ENCODE measurements around the gene RYR3. TPM values are rescaled to one million over a fixed set of nuclear protein-coding genes. Genes with fewer than 3 reads are reported as not detected.

RYR3 gene
- total RNA-seq, 4 donors from 2014 or later: 3.7 to 7.2 (median 4.5) TPM

DNA sequence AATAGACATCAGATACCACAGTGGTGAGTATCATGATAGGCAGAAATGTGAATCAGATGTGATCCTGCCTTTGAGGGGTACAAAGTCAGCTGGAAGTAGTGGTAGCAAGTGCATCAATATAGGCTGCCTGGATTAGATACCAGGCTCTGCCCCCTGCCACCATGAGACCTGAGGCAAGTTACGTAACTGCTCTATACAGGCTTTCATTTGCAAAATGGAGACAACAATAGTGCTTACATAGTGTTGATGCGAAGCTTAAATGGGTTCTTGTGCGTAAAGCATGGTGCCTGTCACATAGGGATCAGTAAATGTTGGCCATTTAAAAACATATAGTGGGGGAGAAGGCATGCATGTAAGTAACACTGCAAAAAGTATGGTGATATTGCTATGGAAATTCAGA, 158.0 kb downstream of the RYR3 start:
- intact Hi-C loops (cut with DNase I): no loop called here
- H3K27me3 ChIP-seq: no peaks in the 10 kb centered on the region
- WGBS: 85% methylated on average over 3 of the region's 3 CpGs
- no peak for DNase-seq (ENCODE audit: extremely low spot score)
- H3K4me1 ChIP-seq: no peaks in the 10 kb centered on the region
- no peak overlapping the region for H3K27ac ChIP-seq (replicated peaks in 1 of 4)
- TF ChIP-seq EP300 (IDR thresholded peaks at IDR 0.05) (no peak), POLR2AphosphoS5 (IDR thresholded peaks at IDR 0.05) (no peak), POLR2A (IDR thresholded peaks at IDR 0.05; ENCODE audit: low read depth) (no peak)
- TF ChIP-seq, protein P1, sequence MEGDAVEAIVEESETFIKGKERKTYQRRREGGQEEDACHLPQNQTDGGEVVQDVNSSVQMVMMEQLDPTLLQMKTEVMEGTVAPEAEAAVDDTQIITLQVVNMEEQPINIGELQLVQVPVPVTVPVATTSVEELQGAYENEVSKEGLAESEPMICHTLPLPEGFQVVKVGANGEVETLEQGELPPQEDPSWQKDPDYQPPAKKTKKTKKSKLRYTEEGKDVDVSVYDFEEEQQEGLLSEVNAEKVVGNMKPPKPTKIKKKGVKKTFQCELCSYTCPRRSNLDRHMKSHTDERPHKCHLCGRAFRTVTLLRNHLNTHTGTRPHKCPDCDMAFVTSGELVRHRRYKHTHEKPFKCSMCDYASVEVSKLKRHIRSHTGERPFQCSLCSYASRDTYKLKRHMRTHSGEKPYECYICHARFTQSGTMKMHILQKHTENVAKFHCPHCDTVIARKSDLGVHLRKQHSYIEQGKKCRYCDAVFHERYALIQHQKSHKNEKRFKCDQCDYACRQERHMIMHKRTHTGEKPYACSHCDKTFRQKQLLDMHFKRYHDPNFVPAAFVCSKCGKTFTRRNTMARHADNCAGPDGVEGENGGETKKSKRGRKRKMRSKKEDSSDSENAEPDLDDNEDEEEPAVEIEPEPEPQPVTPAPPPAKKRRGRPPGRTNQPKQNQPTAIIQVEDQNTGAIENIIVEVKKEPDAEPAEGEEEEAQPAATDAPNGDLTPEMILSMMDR (IDR thresholded peaks at IDR 0.05): no peak
- no peak overlapping the region for H3K4me3 ChIP-seq
- H3K36me3 ChIP-seq: peaks cover 0 to 5% (median 0%) of the 10 kb centered on the region in 4 donors
- H3K9me3 ChIP-seq: no peaks in the 10 kb centered on the region

GRCh38 chr15:33473005-33473404, 162.2 kb downstream of the RYR3 start:
- Histone ChIP-seq H3K27me3 (no peaks in the 10 kb centered on the region), H3K4me3 (no peak overlapping the region), H3K27ac (replicated peaks in 1 of 4) (no peak overlapping the region), H3K4me1 (no peaks in the 10 kb centered on the region), H3K36me3 (peaks cover 0 to 19% (median 0%) of the 10 kb centered on the region in 4 donors), H3K9me3 (no peaks in the 10 kb centered on the region)
- no peak for DNase-seq (ENCODE audit: extremely low spot score)
- 85% methylated on average over 5 of the region's 5 CpGs for WGBS
- intact Hi-C loops (cut with DNase I): no loop called here
- TF ChIP-seq EP300 (IDR thresholded peaks at IDR 0.05) (no peak), POLR2AphosphoS5 (IDR thresholded peaks at IDR 0.05) (no peak), POLR2A (IDR thresholded peaks at IDR 0.05; ENCODE audit: low read depth) (no peak)
- TF ChIP-seq, protein P1 (IDR thresholded peaks at IDR 0.05): no peak

GRCh38 chr15:33473714-33474113, 162.9 kb downstream of the RYR3 start:
- no peak for TF ChIP-seq EP300 (IDR thresholded peaks at IDR 0.05)
- TF ChIP-seq, protein P1 (IDR thresholded peaks at IDR 0.05): no peak
- no peak for TF ChIP-seq POLR2A (IDR thresholded peaks at IDR 0.05; ENCODE audit: low read depth)
- no peak for TF ChIP-seq POLR2AphosphoS5 (IDR thresholded peaks at IDR 0.05)
- DNase-seq (ENCODE audit: extremely low spot score): no peak
- Histone ChIP-seq H3K4me1 (no peaks in the 10 kb centered on the region), H3K27me3 (no peaks in the 10 kb centered on the region), H3K27ac (replicated peaks in 1 of 4) (no peak overlapping the region), H3K4me3 (no peak overlapping the region), H3K36me3 (peaks cover 0 to 19% (median 0%) of the 10 kb centered on the region in 4 donors), H3K9me3 (no peaks in the 10 kb centered on the region)
- 87% methylated on average over 4 of the region's 4 CpGs for WGBS
- intact Hi-C loops (cut with DNase I): no loop called here

GRCh38 chr15:33476076-33476475, 165.3 kb downstream of the RYR3 start:
- DNase-seq (ENCODE audit: extremely low spot score): no peak

More at GRCh38 chr15:33476076-33476475, 165.3 kb downstream of the RYR3 start:
- no peaks in the 10 kb centered on the region for H3K4me1 ChIP-seq
- peaks cover 0 to 19% (median 0%) of the 10 kb centered on the region in 4 donors for H3K36me3 ChIP-seq
- WGBS: 83% methylated on average over 4 of the region's 4 CpGs
- TF ChIP-seq POLR2AphosphoS5 (IDR thresholded peaks at IDR 0.05): no peak
- no peak for TF ChIP-seq POLR2A (IDR thresholded peaks at IDR 0.05; ENCODE audit: low read depth)
- TF ChIP-seq EP300 (IDR thresholded peaks at IDR 0.05): no peak
- TF ChIP-seq, protein P1 (IDR thresholded peaks at IDR 0.05): no peak
- peaks cover 0 to 3% (median under 1%) of the 10 kb centered on the region in 4 donors for H3K9me3 ChIP-seq
- H3K27me3 ChIP-seq: no peaks in the 10 kb centered on the region
- no peak overlapping the region for H3K4me3 ChIP-seq
- no peak overlapping the region for H3K27ac ChIP-seq (replicated peaks in 1 of 4)
- intact Hi-C loops (cut with DNase I): no loop called here

Data from esophagus muscularis mucosa (tissue), 4 donors.